ENCODE measurements around the gene PDZK1IP1.
A peak's percentile ranks its signal among the peaks of the same experiment; 100 is the strongest.
"Not testable (repeated sequence)": the region's sequence is repeated elsewhere in the genome, so short reads cannot be mapped to it uniquely, and the experiment has no call there.

The PDZK1IP1 gene

DNA sequence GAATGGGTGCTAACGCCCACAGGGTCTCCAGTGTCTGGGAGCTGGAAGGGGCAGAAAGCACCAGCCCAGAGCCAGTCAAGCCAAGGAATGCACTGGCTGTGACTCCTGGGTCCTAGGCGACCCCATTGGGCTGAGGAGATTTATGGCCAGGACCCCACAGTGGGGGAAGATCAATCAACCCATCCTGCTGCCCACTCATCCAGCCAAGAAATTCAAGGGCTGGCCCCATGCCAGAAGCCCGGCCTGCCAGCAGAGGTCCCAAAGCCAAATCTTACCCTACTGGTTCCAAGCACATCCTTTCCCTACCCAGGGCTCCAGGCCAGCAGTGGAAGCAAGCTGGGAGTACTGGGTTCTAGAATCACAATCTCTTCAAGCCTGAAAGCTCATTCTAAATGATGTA, 6.8 kb upstream of the PDZK1IP1 start:
- DNase-seq (ENCODE audit: low read depth in 2 of 2): no peak

DNA sequence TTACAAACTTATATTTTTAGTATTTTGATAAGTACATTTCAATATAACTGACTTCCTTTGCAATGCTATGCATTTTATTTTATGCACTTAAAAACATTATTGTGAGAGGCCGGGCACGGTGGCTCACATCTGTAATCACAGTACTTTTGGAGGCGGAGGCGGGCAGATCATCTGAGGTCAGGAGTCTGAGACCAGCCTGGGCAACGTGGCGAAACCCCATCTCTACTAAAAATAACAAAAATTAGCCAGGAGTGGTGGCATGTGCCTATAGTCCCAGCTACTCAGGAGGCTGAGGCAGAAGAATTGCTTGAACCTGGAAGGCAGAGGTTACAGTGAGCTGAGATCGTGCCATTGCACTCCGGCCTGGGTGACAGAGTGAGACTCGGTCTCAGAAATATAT, 6.1 kb upstream of the PDZK1IP1 start:
- not testable (repeated sequence) for DNase-seq (ENCODE audit: low read depth in 2 of 2)

DNA sequence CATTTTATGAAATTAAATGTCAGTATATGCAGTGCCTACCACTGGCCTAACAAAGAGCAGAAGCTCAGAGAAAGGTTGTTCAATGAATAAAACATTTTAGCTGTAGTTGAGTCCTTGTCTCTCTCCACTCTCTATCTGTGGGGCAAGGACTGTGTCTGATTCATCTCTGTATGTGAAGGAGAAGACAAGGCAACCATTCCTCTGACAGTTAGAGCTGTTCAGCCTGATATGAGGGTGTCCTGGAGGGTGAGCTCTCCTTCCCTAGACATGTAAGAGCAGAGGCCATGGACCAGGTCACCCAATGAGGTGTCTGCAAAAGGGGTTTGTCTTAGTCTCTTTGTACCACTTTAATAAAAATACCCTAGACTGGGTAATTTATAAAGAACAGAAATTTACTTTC, 4.5 kb upstream of the PDZK1IP1 start:
- no peak for DNase-seq (ENCODE audit: low read depth in 2 of 2)

DNA sequence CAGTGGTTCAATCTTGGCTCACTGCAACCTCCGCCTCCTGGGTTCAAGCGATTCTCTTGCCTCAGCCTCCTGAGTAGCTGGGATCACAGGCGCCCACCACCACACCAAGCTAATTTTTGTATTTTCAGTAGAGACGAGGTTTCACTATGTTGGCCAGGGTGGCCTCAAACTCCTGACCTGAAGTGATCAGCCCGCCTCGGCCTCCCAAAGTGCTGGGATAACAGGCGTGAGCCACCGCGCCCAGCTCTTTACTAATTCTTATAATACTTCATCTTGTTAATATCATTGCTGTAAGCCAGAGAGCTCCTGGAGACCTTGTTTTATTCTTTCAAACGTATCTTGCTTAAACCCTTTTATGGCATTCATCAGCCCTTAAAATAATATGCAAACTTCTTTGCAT, 3.7 kb upstream of the PDZK1IP1 start:
- not testable (repeated sequence) for DNase-seq (ENCODE audit: low read depth in 2 of 2)

DNA sequence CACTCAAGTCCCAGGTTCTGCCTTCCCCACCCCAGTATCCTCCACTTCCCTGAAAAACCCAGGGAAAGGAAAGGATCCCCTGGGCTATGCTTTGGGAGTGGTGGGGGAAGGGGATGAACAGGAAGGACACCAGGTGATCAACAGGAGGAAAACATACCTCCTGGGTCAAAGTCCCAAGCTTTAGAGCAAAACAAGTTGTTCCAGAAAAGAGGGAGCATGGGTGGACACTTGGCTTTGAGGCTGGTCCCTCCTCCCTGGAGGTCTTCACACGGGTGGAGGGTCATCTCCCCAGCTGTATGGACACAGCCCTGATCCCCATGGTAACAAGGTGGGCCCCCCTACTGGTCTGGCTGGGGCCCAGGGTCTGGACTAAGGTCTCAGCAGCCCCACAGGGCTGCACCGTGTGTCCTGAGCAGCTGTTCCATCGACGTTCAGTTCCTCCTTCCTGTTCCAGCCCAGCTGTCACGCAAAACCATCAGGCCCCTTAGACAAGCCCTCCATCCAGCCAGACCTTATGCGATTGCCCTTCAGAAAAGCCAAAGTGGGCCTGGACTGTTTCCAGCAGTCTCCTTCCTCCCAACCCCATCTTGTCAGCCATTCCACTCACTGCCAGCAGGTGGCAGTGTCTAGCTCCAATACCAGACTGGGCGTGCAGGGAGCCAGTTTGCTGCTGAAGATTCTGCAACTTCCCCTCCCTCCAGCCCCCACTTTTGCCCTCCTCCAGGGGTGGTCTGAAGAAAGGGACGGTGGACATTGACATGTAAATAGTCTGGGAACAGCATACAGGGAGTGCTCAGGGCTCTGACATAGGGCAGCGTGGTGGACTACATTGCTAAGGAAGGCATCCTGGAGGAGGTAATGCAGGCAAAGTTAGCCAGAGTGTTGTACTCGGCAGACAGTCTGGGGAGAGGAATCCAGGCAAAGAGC, 2.9 kb upstream of the PDZK1IP1 start:
- DNase-seq (ENCODE audit: low read depth in 2 of 2): peak; percentile 30 to 35

DNA sequence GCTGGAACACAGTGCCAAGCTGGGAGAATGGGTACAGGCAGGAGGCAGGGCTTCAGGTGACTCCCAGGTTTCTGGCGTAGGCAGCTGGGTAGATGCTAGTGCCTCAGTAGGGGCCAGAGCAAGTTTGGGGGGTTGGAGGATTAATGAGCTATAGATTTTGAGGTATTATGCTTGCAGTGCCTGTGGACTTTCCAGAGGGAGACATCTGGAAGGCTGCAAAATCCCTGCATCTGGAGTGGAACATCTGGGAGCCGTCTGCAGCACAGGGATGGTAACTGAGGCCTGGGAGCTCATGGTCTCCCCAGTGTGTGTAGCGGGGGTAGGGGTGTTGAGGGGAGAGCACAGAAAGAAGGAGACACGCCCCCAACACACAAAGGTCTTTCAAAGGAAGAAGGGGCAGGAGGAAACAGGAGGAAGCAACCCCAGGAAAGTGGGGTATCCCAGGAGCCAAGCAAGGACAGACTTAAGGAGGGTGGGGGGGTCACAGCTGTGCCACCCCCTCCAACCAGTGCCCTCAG, 2.2 kb upstream of the PDZK1IP1 start:
- no peak for DNase-seq (ENCODE audit: low read depth in 2 of 2)

DNA sequence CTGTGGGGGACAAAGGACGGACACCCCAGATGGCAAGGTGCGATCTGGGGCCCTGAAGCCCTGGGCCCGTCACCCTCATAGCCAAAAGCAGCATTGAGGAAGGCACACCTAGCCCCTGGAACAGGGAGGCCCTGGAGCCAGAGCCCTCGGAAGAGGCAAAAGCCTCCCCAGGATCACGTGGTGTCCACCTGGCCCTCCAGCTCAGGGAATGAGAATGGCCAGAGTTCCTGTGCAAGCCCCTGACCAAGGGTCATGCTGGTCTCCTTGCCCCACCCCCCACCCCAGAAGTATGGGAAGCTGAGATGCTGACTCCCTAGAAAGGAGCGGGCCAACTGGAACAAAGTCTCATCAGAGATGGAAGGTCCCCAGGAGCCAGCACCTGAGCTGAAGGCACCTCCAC, 1.0 kb upstream of the PDZK1IP1 start:
- DNase-seq (ENCODE audit: low read depth in 2 of 2): no peak

DNA sequence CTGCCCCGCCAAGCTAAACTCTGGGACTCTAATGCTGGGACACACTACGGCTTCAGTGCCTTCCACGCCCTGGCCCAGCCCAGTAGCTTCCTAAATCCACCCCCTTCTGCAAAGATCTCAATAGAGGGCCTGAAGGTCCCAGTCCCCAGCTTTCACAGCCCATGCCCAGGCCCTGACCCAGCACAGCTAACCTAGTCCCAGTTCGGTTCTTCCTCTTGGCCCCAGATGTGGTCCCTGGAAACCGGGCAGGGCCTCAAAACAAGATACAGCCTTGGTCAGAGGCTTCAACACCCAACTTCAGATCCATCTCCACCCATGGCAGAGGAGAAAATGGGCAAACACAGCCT, 646 bp upstream of the PDZK1IP1 start:
- DNase-seq (ENCODE audit: low read depth in 2 of 2): no peak

DNA sequence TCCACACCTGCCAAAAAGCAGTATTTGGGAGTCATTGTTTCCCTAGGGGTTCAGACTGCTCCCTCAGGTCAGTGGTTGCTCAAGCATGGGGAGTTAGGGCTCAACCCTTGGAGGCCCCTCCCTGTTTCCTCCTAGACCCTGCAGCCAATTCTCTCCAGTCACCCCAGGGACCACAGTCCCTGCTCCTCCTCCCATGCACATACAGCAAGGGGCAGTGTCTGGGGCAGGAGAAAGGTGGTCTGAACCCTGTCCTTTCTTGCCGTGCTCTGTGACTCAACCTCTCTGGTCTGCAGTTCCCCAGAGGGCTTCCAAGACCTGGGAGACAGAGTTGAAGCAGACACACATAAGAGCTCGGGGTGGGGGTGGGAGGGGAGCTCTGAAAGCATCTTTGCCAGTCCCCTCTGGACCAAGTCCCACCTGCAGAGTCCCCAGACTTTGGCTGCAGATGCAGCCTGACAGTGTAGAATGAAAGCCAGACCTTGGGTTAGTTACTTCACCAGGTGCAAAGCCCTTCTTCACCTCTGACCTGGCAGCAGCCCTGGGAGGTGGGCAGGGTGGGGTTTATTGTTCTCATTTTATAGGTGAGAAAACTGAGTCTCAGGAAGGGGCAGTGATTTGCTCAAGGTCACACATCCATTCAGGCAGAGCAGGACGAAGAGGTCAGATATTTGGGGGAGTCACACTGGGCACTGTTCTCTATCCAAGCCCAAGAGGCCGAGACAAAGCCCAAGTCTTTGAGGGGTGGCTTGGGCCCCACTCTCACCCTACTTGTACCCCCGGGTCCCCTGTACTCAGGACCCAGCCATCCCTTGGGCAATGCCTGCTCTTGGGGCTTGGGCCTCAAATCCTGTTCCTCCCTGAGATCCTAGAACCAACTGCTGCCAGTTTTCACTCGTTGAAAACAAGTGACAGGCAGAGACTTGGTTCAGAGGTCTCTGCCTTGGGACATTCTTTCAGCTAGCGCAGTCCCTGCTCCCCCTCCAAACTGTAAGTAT, 748 bp downstream of the PDZK1IP1 start:
- no peak for DNase-seq (ENCODE audit: low read depth in 2 of 2)

DNA sequence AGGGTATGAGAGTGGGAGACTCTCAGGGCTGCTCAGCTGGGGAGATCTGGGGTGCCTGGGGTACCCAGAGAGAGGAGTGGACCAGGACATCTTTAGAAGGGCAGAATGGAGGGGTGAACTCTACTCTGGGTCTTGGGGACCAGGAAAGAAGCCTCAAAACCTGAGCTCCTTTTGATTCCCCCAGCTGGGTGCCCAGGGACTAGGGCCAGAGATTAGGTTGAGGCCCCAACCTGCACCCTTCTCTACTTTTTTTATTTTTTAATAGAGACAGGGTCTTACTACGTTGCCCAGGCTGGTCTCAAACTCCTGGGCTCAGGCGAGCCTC, 1.9 kb downstream of the PDZK1IP1 start:
- no peak for DNase-seq (ENCODE audit: low read depth in 2 of 2)

DNA sequence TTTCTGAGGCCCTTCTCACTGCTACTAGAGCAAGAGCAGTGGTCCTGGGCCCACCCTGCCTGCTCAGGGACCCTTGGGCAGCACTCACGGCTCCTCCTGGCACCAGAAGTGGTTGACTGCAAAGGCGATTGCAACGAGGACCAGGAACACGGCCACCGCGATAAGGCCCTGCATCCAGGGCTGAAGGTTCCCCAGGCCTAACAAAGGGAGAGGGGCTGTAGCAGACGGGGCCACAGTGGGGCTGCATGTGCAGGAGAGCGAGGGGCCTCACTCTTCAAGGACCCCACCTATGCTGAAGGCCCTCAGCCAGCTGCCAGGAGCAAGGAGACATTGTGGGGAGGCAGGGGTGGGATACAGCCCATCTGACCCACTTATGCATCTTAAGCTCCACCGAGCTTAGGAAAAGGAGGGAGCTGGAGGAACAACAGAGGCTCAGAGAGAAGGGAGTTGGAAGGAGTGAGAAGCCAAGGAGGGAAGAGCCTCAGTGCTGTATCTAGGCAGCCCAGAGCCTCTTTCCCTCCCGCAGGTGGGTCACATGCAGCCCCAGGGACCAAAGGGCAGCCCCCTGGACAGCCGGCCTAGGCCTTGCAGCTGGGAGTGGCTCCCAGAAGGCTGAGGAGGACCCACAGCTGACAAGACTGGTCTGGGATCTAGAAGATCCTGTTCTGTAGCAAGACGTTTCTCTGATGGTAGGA, 2.5 kb downstream of the PDZK1IP1 start:
- no peak for DNase-seq (ENCODE audit: low read depth in 2 of 2)

DNA sequence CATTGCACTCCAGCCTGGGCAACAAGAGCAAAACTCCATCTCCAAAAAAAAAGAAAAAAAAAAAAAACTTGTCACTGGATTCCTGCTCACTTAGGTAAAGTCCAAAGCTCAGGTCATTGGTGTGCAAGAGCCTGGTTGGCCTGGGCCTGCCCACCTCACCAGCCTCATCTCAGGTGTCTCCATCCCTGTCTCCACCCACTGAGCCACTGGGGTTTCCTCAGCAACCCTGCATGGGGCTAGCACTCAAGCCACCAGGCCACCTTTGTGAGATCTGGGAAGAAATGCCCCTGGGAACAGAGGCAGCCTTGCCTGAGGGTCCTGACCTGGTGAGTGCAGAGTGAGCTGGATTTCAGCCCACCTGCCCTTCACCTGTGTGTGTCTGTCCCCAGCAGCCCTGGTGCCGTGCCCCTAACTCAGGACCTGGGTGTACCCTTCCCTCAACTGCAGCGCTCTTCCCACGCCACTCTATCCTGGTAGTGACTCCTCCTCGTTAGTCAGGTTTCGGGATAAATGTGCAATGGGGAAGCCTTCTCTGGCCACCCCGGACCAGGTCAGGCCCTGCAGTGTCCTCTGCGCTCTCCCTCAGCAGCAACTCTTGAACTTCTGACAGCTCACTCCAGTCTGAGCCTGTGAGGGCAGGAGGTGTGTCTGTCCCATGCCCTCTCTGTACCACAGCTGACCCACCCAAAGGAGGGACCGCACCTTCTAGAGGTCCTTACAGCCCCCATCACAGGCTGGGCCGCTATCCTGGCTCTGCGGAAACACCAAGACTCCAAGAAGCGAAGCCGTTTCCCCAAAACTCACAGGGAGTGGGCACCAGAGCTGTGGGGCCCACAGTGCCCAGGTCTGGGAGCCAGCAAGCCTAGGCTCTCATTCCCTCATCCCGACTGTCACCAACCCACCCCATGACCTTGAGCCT, 3.3 kb downstream of the PDZK1IP1 start:
- no peak for DNase-seq (ENCODE audit: low read depth in 2 of 2)

DNA sequence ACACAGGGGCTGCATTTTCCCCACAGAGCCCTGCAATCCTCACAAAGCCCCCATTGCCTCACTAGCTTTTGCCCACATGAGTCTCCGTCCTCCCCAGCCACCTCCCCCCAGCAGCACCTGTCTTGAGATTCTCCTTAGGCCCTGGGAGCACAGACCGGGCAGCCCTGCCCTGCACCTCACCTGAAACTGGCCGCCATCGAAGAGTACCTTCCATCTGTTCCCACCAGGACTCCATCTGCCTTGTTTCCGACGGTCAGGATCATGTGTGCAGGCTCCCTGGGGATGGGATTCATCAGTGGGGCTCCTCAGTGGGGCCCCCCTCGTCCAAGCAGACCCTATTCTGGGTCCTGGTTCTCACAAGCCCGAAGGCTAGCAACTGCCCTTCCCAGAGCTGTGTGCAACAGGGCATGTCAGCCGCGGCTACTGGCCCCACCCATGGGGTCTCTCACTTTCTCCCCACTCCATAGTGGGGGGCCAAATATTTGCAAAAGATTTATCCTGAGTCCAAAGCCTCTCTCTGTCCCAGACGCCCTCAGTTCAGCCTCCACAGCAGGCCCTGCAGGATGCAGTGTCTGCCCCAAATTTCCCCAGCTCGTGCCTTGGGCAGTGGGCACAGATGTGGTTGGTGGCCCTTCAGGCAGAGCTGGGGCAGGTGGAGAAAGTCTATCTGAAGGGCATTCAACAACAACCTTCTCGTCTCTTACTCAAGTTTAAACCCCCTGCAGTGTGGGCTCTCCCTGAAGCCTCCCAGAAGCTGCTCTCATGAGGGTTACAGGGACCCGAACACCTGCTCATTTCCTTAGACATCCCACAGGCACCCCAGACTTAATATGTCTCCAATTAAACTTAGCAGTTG, 4.8 kb downstream of the PDZK1IP1 start:
- no peak for DNase-seq (ENCODE audit: low read depth in 2 of 2)

DNA sequence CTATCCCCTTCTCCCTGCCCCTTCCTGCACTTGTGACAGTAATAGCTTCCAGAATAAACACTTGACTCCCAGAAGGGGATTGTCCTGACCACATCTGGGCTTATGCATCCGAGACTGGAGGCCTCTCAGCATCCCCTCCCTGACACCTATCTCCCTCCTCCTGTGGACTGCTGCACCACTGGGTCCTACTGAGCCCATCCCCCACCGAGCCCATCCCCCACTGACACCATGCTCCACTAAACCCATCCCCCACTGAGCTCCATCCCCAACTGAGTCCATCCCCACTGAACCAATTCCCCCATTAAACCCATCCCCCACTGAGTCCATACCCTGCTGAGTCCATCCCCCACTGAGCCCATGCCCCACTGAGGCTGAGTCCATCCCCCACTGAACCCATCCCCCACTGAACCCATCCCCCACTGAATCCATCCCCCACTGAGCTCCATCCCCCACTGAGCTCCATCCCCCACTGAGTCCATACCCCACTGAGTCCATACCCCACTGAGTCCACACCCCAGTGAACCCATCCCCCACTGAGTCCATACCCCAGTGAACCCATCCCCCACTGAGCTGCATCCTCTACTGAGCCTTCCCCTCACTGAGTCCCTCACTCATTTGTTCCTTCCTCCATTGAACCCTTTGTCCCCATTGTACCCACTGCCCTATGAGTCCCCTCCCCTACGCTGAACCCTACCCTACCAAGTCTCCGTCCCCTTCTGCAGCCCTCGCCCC, 5.6 kb downstream of the PDZK1IP1 start:
- DNase-seq (ENCODE audit: low read depth in 2 of 2): no peak

DNA sequence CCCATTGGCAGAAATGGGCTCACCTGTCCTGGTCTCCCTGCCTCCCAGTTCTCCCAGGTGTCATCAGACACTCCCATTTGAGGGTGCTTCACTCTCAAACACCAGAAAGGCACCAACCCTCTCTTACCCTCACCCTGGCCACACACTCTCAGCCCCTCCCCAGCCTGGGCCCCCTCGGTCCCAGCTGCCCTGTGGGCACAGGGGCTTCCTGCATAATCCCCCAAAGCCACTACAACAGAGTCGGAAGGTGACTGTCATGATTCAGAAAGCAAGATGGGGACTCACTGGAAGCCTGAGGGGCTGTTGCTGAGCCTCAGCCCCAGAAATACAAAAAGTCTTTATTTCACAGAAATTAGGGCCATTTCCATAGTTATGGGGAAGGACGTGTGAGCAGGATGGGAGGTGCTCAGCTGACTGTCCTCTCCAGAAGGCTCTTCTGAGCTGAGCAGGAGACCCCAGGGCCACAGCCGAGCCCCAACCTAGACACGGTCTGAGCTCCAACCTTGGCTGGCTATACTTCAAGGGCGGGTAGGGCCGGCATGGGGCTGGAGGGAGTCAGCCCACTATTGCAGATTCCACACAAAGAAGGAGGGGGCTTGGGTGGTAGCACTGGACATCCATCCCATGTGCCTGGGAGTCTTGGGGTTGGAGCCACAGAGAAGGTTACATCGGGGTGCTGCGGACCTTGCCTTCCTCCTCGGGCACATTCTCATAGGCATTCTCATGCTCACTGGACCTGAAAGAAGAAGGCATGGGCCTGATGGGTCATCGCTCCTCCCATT, 6.3 kb downstream of the PDZK1IP1 start:
- DNase-seq (ENCODE audit: low read depth in 2 of 2): no peak

DNA sequence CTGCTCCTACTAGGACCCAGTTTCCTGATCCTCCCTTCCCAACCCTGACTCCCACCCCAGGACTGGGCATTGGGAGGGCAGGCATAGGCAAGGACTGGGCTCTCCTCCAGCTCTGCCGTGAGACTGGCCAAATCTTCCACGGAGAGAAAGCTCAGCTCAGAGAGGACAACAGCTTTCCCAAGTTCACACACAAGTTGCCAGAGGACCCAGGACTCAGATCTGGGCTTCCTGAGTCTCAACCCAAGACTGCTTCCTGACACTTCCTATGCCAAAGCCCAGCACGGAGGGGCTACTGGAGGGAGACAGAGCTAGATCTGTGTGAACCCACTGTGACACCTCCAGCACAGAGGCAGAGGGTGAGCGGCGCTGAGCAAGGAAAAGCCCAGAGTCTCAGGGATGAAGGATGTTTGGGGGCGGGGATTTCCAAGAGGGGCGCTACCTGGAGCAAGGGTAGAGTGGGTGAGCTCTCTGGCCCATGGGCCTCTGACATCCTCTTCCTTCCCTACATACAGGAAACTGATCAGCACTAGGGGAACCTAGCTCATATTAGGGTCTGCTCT, 7.1 kb downstream of the PDZK1IP1 start:
- no peak for DNase-seq (ENCODE audit: low read depth in 2 of 2)

DNA sequence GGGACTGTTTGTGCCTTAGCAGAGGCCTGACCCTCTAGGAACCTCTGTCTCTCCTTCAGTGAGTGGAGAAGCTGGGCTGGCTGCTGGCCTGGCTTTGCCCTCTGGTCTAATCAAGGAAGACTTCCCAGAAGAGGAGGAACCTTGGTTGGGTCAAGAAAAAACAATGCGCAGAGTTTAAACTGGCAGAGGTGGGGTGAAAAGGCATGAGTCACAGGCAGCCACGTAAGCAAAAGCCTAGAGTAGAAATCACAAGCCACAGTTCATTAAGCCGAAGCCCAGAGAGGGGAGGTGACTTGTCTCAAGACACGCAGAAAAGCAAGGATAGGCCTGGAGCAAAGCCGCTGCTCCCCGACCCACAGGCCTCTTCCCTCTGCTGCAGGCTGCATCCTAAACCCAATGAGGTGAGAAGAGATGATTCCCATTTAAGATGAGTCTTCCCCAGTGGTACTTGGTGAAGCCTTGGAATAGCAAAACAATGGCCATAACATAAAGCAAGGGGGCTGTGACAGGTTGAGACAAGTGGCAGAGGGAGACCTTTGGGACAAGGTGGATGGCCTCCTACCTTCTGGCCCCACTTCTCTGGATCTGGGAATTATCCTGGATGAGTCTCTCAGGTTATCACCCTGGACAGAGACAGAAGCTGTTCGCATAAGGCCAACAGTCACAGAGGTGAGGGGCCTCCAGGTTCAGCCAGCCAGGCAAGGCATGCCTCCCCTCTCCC, 7.7 kb downstream of the PDZK1IP1 start:
- DNase-seq (ENCODE audit: low read depth in 2 of 2): no peak

Data from stimulated activated CD8-positive, alpha-beta memory T cell treated with anti-CD3 and anti-CD28 coated beads, Interleukin-15, amount 100 ng/mL, for 4 hours (primary cell).